ENCODE data around the gene ELAPOR2.
A peak's percentile ranks its signal among the peaks of the same experiment; 100 is the strongest.
"Not testable (repeated sequence)": the region's sequence is repeated elsewhere in the genome, so short reads cannot be mapped to it uniquely, and the experiment has no call there.

ELAPOR2 gene

DNA sequence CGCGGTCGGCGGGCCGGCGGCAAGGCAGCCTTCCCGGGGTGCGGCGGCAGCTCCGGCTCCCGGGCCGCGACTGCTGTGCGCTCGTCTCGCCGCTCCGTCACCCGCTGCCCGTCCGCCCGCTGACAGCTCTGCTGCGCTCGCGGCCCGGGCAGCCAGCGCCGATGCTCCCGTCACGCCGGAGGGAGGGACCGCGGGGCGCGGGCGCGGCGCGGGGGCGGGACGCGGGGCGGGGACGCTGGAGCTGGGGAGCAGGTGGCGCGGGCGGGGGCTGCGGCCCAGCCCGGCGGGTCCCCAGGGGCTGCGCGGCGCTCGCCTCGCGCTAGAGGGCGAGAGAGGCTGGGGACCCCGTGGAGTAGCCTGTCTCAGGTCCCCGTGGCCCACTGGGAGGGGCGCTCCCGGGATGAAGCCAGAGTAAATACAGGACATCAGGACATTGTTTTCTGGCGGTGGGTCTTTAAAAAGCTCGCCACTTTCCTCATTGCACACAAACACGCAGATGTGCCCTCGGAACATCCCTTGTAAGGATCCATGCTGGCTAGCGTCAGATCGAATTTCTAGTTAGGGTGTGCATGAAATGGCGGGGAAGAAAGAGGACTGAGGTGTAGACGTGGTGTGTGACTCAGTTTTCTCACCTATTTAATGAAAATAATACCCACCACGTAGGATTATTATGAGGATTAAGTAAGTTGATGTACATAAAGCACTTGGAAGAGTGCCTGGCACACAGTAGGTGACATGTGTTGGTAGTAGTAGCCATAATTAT, at the start of gene ELAPOR2:
TSS of gene ELAPOR2 (minus strand) at position 130 of the 763 bp plus-strand sequence. CDS start 141 bp downstream, outside the sequence.
- peak; percentile 93 for DNase-seq

- no peak for DNase-seq
These were observed 48.7 kb upstream of the ELAPOR2 start for GRCh38 chr7:87107949-87108776.

DNA sequence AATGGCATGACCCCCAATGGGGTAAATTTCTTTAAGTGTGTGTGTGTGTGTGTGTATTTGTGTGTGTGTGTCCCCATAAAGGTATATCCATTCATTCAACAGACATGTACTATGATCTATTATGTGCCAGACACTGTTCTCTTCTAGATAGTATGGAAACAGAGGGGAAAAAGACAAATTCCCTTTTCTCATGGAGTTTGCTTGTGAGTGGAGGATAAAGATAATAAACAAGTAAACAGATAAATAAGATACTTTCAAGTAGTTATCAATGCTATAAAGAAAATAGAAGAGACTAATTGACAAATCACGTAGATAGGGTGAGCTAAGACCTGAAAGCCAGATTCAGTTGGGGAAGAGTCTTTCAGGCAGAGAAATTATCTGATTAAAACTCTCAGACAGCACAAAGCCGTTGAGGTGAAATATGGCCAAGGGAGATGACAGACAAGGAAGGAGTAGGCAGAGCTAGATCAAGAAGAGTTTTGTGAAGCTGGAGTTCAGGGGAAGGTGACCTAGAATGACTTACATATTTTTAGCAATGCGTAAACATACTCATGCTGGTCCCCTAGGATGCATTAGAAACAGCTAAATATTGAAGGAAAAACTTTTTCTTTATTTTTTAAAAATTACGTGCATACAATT, 47.6 kb upstream of the ELAPOR2 start:
- DNase-seq: no peak

DNA sequence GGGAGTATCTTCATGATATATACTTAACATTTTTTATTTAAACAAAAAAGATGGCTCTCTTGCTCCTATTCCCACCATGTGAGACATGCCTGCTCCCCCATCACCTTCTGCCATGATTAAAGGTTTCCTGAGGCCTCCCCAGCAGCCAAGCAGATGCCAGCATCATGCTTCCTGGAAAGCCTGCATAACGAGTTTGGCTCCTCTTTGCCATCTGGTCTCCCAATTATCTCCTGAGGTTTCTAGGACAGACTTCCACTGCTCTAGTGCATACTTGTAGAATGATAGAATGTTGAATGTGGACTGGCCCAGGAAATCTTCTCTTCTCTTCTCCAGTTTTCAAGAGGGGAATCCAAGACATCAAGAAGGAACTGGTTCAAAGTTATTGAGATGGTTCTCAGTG, 45.9 kb upstream of the ELAPOR2 start:
- no peak for DNase-seq

GRCh38 chr7:87100326-87100725, 40.9 kb upstream of the ELAPOR2 start:
- DNase-seq: no peak

- DNase-seq: not testable (repeated sequence)
These were observed 37.9 kb upstream of the ELAPOR2 start for GRCh38 chr7:87097375-87097774.

DNA sequence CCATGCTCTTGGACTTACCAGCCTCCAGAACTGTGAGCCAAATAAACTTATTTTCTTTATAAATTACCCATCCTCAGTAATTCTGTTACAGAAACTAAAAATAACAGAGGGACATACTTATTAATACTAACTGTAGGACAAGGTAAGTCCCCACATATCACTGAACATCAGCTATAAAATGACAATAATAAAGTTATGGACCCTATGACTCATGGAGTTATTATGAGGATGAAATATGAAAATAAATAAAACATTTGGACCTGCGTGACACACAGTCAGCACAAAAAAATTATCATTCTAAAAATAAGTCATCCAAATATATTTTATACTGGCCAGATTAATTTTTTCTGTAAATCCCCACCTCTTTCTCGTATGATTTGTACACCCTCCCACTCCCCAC, 34.9 kb upstream of the ELAPOR2 start:
- no peak for DNase-seq

DNA sequence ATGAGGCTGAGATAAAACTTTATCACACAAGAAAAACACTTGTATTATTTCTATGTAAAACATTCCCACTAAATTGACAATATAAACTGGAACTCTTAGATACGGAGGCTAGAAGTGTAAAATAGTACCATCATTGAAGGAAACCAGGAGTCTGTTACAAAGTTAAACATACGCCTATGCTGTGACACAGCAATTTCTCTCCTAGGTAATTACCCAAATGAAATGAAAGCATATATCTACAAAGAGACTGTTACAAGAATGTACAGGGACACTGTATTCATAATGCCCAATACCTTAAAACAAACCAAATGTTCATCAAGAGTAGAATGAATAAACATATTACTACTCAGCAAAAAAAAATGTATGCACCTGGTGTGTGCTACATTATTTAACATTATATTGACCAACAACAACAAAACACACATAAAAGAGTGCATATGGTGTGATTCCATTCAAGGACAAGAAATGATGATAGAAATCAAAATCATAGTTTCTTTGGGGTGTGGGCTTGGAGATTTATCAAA, 33.2 kb upstream of the ELAPOR2 start:
- no peak for DNase-seq

DNA sequence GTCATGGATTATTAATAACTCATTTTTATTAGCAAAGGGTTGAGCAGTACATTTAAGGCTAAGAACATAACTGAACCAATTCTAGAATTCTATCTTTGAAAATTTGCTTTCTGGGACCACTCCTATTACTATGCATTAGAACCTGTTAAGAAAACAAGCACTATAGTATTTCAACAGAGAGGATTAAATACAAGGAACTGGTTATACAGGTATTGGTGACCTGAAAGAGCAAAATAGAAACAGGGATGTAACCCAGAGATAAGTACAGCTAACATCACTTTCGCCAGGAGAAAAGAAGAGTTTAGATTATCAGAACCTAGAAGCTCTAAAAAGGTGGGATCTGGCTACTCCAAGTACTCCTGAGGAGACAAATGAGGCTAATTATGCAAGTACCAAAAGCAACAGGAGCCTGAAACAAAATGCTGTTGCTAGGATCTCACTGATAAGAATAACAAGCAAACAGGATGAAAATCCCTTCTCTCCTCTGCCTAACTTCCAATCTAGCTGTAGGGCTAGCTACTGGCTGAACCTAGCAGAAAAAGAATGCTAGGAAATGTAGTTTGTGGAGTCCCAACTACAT, 32.1 kb upstream of the ELAPOR2 start:
- DNase-seq: no peak

- no peak for DNase-seq
These were observed 24.5 kb upstream of the ELAPOR2 start for GRCh38 chr7:87083865-87084519.

DNA sequence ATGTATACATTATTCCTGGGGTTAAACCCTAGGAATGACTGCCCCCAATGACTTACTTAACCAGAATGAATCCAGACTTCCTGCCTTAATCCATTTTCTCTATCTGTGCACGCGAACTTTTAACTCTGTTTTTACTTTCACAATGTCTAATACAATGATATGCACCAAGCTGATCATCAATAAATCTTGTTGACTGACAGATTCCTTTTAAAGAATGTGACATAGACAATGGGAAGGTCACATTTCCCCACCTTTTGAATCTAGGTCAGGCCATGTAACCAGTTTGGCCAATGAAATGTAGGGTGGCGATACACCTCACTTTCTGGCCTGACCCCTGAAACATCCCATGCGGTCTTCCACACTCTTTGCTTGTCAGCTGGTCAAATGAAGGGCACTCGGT, 23.2 kb upstream of the ELAPOR2 start:
- DNase-seq: no peak

GRCh38 chr7:87075671-87076404, 16.4 kb upstream of the ELAPOR2 start:
- no peak for DNase-seq

DNA sequence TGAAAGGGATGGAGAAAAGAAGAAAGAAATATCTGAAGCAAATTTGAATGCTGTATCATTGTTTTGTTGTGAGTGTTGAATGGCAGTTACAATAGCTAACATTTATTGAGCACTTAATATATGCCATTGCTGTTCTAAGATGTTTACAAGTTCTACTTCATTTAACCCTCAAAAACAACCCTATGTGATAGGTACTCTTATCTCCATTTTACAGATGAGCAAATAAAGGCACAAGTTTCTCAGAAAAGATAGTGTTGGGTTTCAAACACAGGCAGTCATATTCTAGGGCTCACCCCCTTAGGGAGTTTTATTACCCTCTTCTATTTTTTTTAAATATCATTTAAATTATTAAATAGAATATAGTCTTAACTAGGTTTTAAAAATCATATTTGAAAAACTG, 8.3 kb upstream of the ELAPOR2 start:
- no peak for DNase-seq

DNA sequence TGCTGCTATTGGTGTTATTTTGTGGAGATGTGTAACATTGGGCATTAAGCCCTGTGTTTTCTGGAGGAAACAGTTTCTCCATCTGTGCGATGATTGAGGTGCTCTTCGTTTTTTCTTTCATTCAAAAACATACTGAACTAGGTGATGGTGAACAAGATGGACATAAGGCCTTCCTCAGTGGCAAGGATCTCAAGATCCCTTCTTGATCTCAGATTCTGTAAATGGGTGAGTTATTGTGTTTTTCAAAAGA, 759 bp upstream of the ELAPOR2 start:
- DNase-seq: no peak

DNA sequence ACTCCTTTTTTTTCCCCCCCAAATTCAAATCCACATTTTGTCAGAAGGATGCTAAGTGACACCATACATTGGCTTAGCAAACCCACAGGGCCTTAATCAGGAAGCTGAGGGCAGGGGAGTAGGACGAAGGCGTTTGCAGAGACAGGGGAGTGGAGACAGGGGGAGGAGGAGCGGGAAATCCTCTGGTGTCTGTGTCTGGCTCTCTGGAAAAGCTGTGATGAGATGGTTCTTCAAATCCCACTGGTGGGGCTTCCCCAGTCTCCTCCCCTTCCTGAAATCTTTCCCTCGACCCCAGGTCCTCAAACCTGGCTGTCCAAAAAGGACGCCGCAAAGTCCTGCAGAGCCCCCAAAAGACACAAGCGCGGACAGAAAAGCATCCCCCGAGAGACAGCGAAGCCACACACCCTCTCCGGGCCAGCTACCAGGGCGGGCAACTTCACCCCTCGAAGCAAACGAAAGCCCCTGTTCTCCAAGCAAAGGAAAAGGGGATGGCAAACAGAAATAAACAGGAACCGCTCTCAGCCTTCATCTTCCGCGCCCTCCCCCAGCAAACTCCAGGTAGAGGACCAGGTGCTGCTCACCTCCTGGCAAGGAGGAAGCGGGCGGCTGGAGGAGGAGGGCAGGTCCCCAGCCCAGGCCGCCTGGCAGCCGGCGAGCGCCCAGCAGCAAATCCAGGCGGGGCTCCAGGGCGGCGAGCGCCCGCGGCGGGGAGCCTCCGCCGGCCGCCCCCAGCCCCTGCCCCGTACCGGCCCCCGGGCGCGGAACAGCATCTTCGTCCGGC, 520 bp downstream of the ELAPOR2 start:
- peak; percentile 46 for DNase-seq

DNA sequence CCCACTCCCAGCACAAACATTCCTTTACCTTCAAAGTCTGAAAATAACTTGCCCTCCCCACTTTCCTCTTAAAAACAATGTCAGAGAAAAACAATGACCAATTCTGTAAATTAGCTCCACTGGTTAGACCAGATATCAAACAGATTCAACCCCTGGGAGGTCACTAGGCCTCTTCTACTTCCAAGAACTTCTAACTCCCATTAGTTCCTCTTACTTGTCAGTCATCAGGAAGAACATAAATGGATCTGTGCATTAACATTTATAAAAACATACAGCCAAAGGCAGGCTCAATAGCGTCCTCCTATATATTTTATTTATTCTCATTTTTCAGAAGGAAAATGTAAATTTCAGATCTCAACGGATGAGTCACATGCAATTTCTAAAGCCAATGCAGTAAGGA, 2.2 kb downstream of the ELAPOR2 start:
- DNase-seq: no peak

- DNase-seq: no peak
These were observed 3.1 kb downstream of the ELAPOR2 start for GRCh38 chr7:87056346-87056745.

DNA sequence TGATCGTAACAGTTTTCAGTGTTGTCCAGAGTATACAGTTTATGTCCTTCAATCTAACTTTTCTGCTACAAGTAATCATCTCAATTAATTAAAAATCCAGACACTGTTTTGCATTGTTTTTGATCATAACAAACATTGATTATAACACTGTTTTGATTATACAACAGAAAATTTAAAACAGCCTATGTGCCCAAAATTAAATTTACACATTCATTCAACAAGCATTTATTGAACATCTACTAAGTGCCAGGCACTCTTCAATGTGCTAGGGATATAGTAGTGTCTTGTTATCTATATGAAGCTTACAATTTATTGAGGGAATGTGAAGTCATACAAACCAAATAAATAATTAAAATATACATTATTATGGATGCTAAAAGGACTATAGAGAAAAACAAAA, 10.6 kb downstream of the ELAPOR2 start:
- no peak for DNase-seq

DNA sequence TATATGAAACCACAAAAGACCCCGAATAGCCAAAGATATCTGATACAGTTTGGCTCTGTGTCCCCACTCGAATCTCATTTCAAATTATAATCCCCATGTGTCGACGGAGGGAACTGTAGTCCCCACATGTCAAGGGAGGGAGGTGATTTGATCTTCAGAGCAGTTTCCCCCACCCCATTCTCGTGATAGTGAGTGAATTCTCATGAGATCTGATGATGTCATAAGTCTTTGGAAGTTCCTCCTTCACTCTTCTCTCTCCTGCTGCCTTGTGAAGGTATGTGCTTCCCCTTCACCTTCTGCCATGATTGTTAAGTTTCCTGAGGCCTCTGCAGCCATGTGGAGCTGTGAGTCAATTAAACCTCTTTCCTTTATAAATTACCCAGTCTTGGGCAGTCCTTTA, 13.0 kb downstream of the ELAPOR2 start:
- no peak for DNase-seq

GRCh38 chr7:87044713-87045112, 14.7 kb downstream of the ELAPOR2 start:
- not testable (repeated sequence) for DNase-seq

DNA sequence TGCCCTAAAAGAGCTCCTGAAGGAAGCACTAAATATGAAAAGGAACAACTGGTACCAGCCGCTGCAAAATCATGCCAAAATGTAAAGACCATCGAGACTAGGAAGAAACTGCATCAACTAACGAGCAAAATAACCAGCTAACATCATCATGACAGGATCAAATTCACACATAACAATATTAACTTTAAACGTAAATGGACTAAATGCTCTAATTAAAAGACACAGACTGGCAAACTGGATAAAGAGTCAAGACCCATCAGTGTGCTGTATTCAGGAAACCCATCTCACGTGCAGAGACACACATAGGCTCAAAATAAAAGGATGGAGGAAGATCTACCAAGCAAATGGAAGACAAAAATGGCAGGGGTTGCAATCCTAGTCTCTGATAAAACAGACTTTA, 17.9 kb downstream of the ELAPOR2 start:
- not testable (repeated sequence) for DNase-seq
